Left lung (tissue), 10 donors: ENCODE results near the gene ATP2B1. TPM values are rescaled to one million over a fixed set of nuclear protein-coding genes. Genes with fewer than 3 reads are reported as not detected.

ENCODE experiments used
- ATAC-seq: fragments of 200-7000 bp; cut with Tn5 transposase; one replicate; pipeline ENCODE4 v1.9.1; 2020; ENCODE audit warnings: moderate library complexity
- DNase-seq, 4 donors: peaks; one replicate each; pipeline ENCODE4 v3.0.0-alpha.2; 2013 to 2020
- H3K27ac ChIP-seq, 2 donors: fragments of 200-600 bp; sonication (generic) in 1 of 2; one replicate each; pipeline versions ENCODE4 v1.5.0 to v1.8.0; 2020 to 2021
- H3K27me3 ChIP-seq, 2 donors: fragments of 200-600 bp; sonication (generic) in 1 of 2; one replicate each; pipeline versions ENCODE4 v1.5.0 to v1.8.0; 2020 to 2021
- H3K36me3 ChIP-seq, 2 donors: fragments of 200-600 bp; sonication (generic) in 1 of 2; one replicate each; pipeline versions ENCODE4 v1.5.0 to v1.8.0; 2020 to 2021
- H3K4me1 ChIP-seq, 2 donors: fragments of 200-600 bp; one replicate each; pipeline ENCODE4 v1.8.0; 2021
- H3K4me3 ChIP-seq, 2 donors: fragments of 200-600 bp; sonication (generic) in 1 of 2; one replicate each; pipeline versions ENCODE4 v1.5.0 to v1.8.0; 2020 to 2021; ENCODE audit warnings: mild to moderate bottlenecking in 1 of 2
- H3K9me3 ChIP-seq, 2 donors: fragments of 200-600 bp; sonication (generic) in 1 of 2; one replicate each; pipeline versions ENCODE4 v1.5.0 to v1.8.0; 2020 to 2021
- CTCF ChIP-seq, 2 donors: fragments of 200-600 bp; sonication (generic) in 1 of 2; IDR thresholded peaks; one replicate each; pipeline versions ENCODE4 v1.5.0 to v1.8.0; 2021; ENCODE audit warnings: antibody characterized with exemption in 2 of 2
- intact Hi-C, 2 donors: fragments of 100-400 bp; cut with DNase I; formaldehyde crosslinking; loops; one replicate each; pipeline versions ENCODE4 v1.11.2 to v1.14.2; 2022
- polyA plus RNA-seq, 6 donors: library from polyadenylated mRNA; unstranded; fragments of 120-200 nt; gene quantifications; one replicate each; pipeline ENCODE4 v1.2.1, GENCODE V29; 2013; ENCODE audit not compliant: insufficient read length in 6 of 6
- total RNA-seq, 2 donors: library from RNA; stranded (reverse); fragmentation: NEBNext Ultra II Directional; extraction: Animal tissue kit (Norgen Biotek cat#: 25700); gene quantifications; one replicate each; pipeline ENCODE4 v1.2.1, GENCODE V29; 2021
- donor health status: DM: no; HTN: yes; CAD: no.
- donor health status: DM: no; HTN: no; CAD: no.

ATP2B1 gene
- total and polyA plus RNA-seq, 8 donors: 29.4 to 96.6 (median 88.7) TPM

DNA sequence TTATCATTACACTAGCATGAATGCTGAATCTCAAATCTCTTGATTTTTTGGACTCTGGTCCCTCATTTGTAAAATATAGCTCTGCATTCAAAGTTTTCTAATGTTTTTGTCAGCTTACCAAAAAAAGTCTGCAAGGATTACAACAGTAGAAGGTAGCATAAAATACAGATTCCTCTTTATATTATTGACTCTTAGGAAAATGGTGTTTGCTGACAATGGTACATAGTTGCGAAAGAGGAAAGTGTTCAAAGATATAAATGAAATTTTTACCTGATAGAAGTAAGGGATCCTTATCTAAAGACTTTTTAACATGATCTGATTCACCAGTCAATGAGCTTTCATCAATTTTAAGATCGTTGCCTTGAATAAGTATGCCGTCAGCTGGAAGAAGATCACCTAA lies 74.1 kb downstream of the ATP2B1 start:
- intact Hi-C loops: no loop called here
- ATAC-seq (no peak), DNase-seq (no peak)
- TF ChIP-seq CTCF (IDR thresholded peaks at IDR 0.05): no peak
- Histone ChIP-seq H3K27ac (no peak overlapping the region), H3K4me3 (no peak overlapping the region), H3K36me3 (peaks cover 0 to 32% of the 10 kb centered on the region in 2 donors), H3K27me3 (no peaks in the 10 kb centered on the region), H3K9me3 (no peaks in the 10 kb centered on the region), H3K4me1 (no peaks in the 10 kb centered on the region)

DNA sequence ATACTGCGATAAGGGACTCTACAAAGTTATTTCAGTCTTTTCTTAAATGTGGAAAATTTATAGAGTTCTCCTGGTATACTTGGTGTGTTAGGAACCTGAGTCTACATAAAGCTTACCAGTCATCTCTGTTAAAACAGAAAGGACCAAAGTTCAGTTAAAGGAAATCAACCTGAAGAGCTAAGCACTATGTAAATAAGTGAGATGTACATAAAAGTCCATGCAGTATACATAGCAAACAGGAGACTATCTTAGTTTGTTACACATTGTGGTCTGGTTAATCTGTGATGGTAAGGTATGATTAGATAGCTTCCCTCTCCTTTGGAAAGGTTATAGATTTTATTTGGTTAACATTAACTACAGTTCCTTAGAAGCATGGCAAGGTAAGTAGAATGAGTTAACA lies 75.9 kb downstream of the ATP2B1 start:
- Histone ChIP-seq H3K4me3 (no peak overlapping the region), H3K36me3 (peaks cover 0 to 49% of the 10 kb centered on the region in 2 donors), H3K27me3 (no peaks in the 10 kb centered on the region), H3K27ac (no peak overlapping the region), H3K9me3 (no peaks in the 10 kb centered on the region), H3K4me1 (no peaks in the 10 kb centered on the region)
- intact Hi-C loops: no loop called here
- ATAC-seq (no peak), DNase-seq (no peak)
- no peak for TF ChIP-seq CTCF (IDR thresholded peaks at IDR 0.05)

- no peak overlapping the region for H3K27ac ChIP-seq
- no peaks in the 10 kb centered on the region for H3K4me1 ChIP-seq
- intact Hi-C loops: no loop called here
- no peak overlapping the region for H3K4me3 ChIP-seq
- peaks cover 0 to 42% of the 10 kb centered on the region in 2 donors for H3K36me3 ChIP-seq
- TF ChIP-seq CTCF (IDR thresholded peaks at IDR 0.05): no peak
- no peaks in the 10 kb centered on the region for H3K9me3 ChIP-seq
- H3K27me3 ChIP-seq: no peaks in the 10 kb centered on the region
- DNase-seq: no peak
- ATAC-seq: no peak
Measured at GRCh38 chr12:89622115-89622514, 86.5 kb downstream of the ATP2B1 start.

GRCh38 chr12:89621521-89621920 lies 87.1 kb downstream of the ATP2B1 start:
- ATAC-seq (no peak), DNase-seq (peak in 1 of 4 donors; percentile 3)
- no peak overlapping the region for H3K4me3 ChIP-seq
- TF ChIP-seq CTCF (IDR thresholded peaks at IDR 0.05): no peak
- H3K4me1 ChIP-seq: no peaks in the 10 kb centered on the region
- no peaks in the 10 kb centered on the region for H3K27me3 ChIP-seq
- no peaks in the 10 kb centered on the region for H3K9me3 ChIP-seq
- intact Hi-C loops: no loop called here
- H3K36me3 ChIP-seq: peaks cover 0 to 36% of the 10 kb centered on the region in 2 donors
- no peak overlapping the region for H3K27ac ChIP-seq

DNA sequence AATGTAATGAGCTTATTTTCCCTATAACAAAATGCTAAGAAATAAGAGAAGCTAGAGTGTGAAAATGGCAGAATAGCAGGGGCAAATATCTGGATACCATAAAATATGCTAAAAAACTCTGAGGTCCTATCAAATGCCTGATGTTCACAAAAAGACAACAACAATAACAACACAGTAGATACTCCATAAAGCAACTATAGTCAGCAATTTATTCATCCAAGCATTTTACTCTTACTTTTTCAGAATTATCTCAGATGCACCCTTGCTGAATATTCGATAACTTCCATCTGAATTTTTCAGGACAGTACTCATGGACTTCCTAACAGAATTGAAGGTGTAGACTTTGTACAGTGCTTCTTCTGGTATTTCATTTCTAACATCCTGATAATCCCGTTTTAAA lies 88.9 kb downstream of the ATP2B1 start:
- ATAC-seq (no peak), DNase-seq (no peak)
- Histone ChIP-seq H3K27ac (no peak overlapping the region), H3K27me3 (no peaks in the 10 kb centered on the region), H3K4me1 (no peaks in the 10 kb centered on the region), H3K4me3 (no peak overlapping the region), H3K36me3 (peaks cover 0 to 21% of the 10 kb centered on the region in 2 donors), H3K9me3 (no peaks in the 10 kb centered on the region)
- no peak for TF ChIP-seq CTCF (IDR thresholded peaks at IDR 0.05)
- intact Hi-C loops: no loop called here
